Measurements from ENCODE around the gene DHX8. TPM values are rescaled to one million over a fixed set of nuclear protein-coding genes. Genes with fewer than 3 reads are reported as not detected.

Gene DHX8
- polyA plus RNA-seq, 1 donor (not counting 4 experiments of a cell fraction or from before 2014, with no cell fraction given): 30.1 TPM

- peak; percentile 86 for DNase-seq (ENCODE audit: low read depth, low spot score)
- H3K36me3 ChIP-seq (ENCODE audit: control insufficient read depth in 2 of 2, extremely low read depth in 1 of 2, insufficient read depth in 2 of 2, low read length in 2 of 2): no peaks in the 10 kb centered on the region
Observed at GRCh38 chr17:43468691-43469139, 15.1 kb upstream of the DHX8 start.

DNA sequence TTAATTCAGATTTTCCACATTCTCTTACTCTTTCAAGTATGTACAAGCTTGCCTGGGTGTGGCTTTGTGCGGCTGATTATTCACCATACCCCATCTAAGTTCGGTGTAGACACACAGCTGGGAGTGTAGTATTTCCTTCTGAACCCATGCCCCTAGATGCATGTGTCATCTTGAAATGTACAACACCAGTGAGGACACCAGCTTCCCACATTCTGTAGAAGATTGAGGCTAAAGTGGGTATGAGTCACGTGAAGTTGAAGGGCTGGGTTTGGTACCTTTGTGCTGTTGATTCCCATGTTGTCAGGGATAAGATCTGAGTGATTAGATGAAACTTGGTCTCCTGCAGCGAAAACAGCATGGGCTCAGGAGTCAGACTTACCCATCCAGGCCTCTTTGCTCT, 14.6 kb upstream of the DHX8 start:
- Histone ChIP-seq H3K9ac (ENCODE audit: control insufficient read depth, extremely low read depth, insufficient read depth, low read length) (peak overlapping the region; percentile 72), H3K4me1 (ENCODE audit: control insufficient read depth, extremely low read depth, insufficient read depth, low read length) (peaks cover 36% of the 10 kb centered on the region), H3K27ac (ENCODE audit: control insufficient read depth, insufficient read depth, low read length) (peak overlapping the region; percentile 96), H3K9me1 (ENCODE audit: control insufficient read depth, extremely low read depth, insufficient read depth, low read length) (no peaks in the 10 kb centered on the region), H3K4me3 (ENCODE audit: control insufficient read depth in 2 of 3, extremely low read depth in 1 of 3, insufficient read depth in 2 of 3, low read depth in 1 of 3, low read length in 3 of 3) (peak overlapping the region in 1 of 3 experiments; percentile 34), H3K79me2 (ENCODE audit: control insufficient read depth, insufficient read depth, low read length) (no peaks in the 10 kb centered on the region), H3K36me3 (ENCODE audit: control insufficient read depth in 2 of 2, extremely low read depth in 1 of 2, insufficient read depth in 2 of 2, low read length in 2 of 2) (no peaks in the 10 kb centered on the region), H2AFZ (ENCODE audit: control insufficient read depth, low read length) (no peak overlapping the region), H3K27me3 (ENCODE audit: control insufficient read depth, extremely low read depth, insufficient read depth, low read length) (no peaks in the 10 kb centered on the region), H3K4me2 (ENCODE audit: control insufficient read depth, extremely low read depth, insufficient read depth, low read depth, low read length) (peak overlapping the region; percentile 85), H3K9me3 (ENCODE audit: control insufficient read depth, low read depth, low read length) (no peaks in the 10 kb centered on the region), H4K20me1 (ENCODE audit: control insufficient read depth, extremely low read depth, insufficient read depth, low read length) (no peaks in the 10 kb centered on the region)
- FAIRE-seq (peak; percentile 100), DNase-seq (ENCODE audit: low read depth, low spot score) (peak; percentile 100)
- TF ChIP-seq, protein P1, sequence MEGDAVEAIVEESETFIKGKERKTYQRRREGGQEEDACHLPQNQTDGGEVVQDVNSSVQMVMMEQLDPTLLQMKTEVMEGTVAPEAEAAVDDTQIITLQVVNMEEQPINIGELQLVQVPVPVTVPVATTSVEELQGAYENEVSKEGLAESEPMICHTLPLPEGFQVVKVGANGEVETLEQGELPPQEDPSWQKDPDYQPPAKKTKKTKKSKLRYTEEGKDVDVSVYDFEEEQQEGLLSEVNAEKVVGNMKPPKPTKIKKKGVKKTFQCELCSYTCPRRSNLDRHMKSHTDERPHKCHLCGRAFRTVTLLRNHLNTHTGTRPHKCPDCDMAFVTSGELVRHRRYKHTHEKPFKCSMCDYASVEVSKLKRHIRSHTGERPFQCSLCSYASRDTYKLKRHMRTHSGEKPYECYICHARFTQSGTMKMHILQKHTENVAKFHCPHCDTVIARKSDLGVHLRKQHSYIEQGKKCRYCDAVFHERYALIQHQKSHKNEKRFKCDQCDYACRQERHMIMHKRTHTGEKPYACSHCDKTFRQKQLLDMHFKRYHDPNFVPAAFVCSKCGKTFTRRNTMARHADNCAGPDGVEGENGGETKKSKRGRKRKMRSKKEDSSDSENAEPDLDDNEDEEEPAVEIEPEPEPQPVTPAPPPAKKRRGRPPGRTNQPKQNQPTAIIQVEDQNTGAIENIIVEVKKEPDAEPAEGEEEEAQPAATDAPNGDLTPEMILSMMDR (optimal IDR thresholded peaks at IDR 0.05 in 1 of 3, IDR thresholded peaks at IDR 0.05 in 1 of 3, conservative IDR thresholded peaks at IDR 0.05 in 1 of 3; ENCODE audit: extremely low read depth in 1 of 3, insufficient read depth in 2 of 3, low read length in 3 of 3): no peak
- TF ChIP-seq EZH2 (IDR thresholded peaks at IDR 0.05; ENCODE audit: low read length): no peak
- dilution Hi-C loops (cut with MboI; ENCODE audit: extremely low pct_ligation_motif_present, low sequenced_read_pairs): loop anchor here (5.0 kb wide), 1 partner anchor 72 kb away; the partner anchor contains the start of gene ARL4D

More at GRCh38 chr17:43468691-43469139, 15.1 kb upstream of the DHX8 start:
- peak overlapping the region in 2 of 3 experiments; percentile 6 to 34 for H3K4me3 ChIP-seq (ENCODE audit: control insufficient read depth in 2 of 3, extremely low read depth in 1 of 3, insufficient read depth in 2 of 3, low read depth in 1 of 3, low read length in 3 of 3)
- no peak for TF ChIP-seq EZH2 (IDR thresholded peaks at IDR 0.05; ENCODE audit: low read length)
- TF ChIP-seq, protein P1 (optimal IDR thresholded peaks at IDR 0.05 in 1 of 3, IDR thresholded peaks at IDR 0.05 in 1 of 3, conservative IDR thresholded peaks at IDR 0.05 in 1 of 3; ENCODE audit: extremely low read depth in 1 of 3, insufficient read depth in 2 of 3, low read length in 3 of 3): no peak
- no peaks in the 10 kb centered on the region for H3K79me2 ChIP-seq (ENCODE audit: control insufficient read depth, insufficient read depth, low read length)
- H3K9ac ChIP-seq (ENCODE audit: control insufficient read depth, extremely low read depth, insufficient read depth, low read length): peak overlapping the region; percentile 72
- H3K9me1 ChIP-seq (ENCODE audit: control insufficient read depth, extremely low read depth, insufficient read depth, low read length): no peaks in the 10 kb centered on the region
- FAIRE-seq: no peak
- H3K27ac ChIP-seq (ENCODE audit: control insufficient read depth, insufficient read depth, low read length): peak overlapping the region; percentile 96
- H3K4me2 ChIP-seq (ENCODE audit: control insufficient read depth, extremely low read depth, insufficient read depth, low read depth, low read length): peak overlapping the region; percentile 85
- peaks cover 36% of the 10 kb centered on the region for H3K4me1 ChIP-seq (ENCODE audit: control insufficient read depth, extremely low read depth, insufficient read depth, low read length)
- no peaks in the 10 kb centered on the region for H3K27me3 ChIP-seq (ENCODE audit: control insufficient read depth, extremely low read depth, insufficient read depth, low read length)
- dilution Hi-C loops (cut with MboI; ENCODE audit: extremely low pct_ligation_motif_present, low sequenced_read_pairs): loop anchor here (5.0 kb wide), 1 partner anchor 71 kb away; the partner anchor contains the start of gene ARL4D
- no peaks in the 10 kb centered on the region for H3K9me3 ChIP-seq (ENCODE audit: control insufficient read depth, low read depth, low read length)
- no peak overlapping the region for H2AFZ ChIP-seq (ENCODE audit: control insufficient read depth, low read length)
- no peaks in the 10 kb centered on the region for H4K20me1 ChIP-seq (ENCODE audit: control insufficient read depth, extremely low read depth, insufficient read depth, low read length)
